Measurements from ENCODE around the gene KRT34. TPM values are rescaled to one million over a fixed set of nuclear protein-coding genes. Genes with fewer than 3 reads are reported as not detected.

KRT34 gene
- total RNA-seq, 1 donor: 11.2 TPM

DNA sequence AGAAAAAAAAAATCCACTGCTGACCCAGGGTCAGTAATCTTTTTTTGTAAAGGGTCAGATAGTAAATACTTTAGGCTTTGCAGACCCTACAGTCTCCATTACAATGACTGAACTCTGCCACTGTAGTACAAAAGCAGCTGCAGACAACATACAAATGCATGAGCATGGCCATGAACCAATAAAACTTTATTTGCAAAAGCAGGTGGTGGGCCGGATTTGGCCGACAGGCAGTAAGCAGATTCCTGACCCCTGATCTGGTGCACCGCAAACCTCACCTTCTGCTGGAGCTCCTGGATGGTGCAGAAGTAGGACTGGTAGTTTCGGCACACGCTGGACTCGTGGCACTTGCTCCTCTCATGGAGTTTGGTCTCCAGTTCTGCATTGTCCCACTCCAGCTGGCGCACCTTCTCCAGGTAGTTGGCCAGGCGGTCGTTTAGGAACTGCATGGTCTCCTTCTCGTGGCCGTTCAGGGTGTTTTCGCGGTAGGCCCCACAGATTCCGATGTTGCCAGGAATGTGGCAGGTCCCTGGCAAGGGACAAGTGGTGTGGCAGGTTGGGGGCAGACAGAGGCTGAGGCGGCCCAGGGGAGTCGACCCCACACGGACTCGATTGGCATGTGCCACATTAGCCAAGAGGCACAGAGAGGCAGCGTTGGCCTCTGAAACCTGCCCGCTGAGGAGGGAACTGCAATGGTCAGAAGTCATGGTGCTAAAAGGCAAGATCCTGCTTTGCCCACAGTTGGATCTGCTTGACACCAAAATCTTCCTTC lies 29.1 kb upstream of the KRT34 start:
- Histone ChIP-seq H3K27ac (ENCODE audit: low read depth, low read length) (no peak overlapping the region), H3K4me3 (ENCODE audit: insufficient read depth, low read length) (no peak overlapping the region), H3K36me3 (ENCODE audit: insufficient read depth, low read length) (no peaks in the 10 kb centered on the region), H3K27me3 (ENCODE audit: insufficient read depth, low read length) (no peaks in the 10 kb centered on the region), H2AFZ (ENCODE audit: low read length) (no peak overlapping the region), H3K4me1 (ENCODE audit: insufficient read depth, low read length) (peaks cover 17% of the 10 kb centered on the region), H3K4me2 (ENCODE audit: insufficient read depth, low read length) (no peak overlapping the region), H3K79me2 (ENCODE audit: insufficient read depth, low read length) (no peaks in the 10 kb centered on the region), H3K9me3 (ENCODE audit: low read depth, low read length) (no peaks in the 10 kb centered on the region), H4K20me1 (ENCODE audit: insufficient read depth, low read length) (no peaks in the 10 kb centered on the region)
- DNase-seq (ENCODE audit: insufficient read length, low spot score, missing footprints): no peak
- TF ChIP-seq, protein P1, sequence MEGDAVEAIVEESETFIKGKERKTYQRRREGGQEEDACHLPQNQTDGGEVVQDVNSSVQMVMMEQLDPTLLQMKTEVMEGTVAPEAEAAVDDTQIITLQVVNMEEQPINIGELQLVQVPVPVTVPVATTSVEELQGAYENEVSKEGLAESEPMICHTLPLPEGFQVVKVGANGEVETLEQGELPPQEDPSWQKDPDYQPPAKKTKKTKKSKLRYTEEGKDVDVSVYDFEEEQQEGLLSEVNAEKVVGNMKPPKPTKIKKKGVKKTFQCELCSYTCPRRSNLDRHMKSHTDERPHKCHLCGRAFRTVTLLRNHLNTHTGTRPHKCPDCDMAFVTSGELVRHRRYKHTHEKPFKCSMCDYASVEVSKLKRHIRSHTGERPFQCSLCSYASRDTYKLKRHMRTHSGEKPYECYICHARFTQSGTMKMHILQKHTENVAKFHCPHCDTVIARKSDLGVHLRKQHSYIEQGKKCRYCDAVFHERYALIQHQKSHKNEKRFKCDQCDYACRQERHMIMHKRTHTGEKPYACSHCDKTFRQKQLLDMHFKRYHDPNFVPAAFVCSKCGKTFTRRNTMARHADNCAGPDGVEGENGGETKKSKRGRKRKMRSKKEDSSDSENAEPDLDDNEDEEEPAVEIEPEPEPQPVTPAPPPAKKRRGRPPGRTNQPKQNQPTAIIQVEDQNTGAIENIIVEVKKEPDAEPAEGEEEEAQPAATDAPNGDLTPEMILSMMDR (IDR thresholded peaks at IDR 0.05; ENCODE audit: extremely low read depth, low read depth, low read length): no peak

DNA sequence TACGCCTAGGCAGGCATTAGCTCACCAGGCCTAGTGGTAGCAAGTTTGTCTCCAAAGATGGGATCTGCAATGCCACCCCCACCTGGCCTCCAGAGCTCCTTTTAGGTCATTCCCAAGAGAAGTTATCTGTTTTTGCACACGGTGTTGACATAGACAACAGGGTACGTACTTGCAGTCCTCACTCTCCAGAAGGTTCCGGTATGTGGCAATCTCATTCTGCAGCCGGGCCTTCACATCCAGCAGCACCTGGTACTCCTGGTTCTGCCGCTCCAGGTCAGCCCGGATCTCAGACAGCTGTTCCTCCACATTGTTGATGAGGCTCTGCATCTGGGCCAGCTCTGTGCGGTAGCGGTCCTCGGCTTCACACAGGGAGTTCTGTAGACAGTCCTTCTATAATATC lies 25.1 kb upstream of the KRT34 start:
- Histone ChIP-seq H3K4me2 (ENCODE audit: insufficient read depth, low read length) (no peak overlapping the region), H3K36me3 (ENCODE audit: insufficient read depth, low read length) (no peaks in the 10 kb centered on the region), H3K27ac (ENCODE audit: low read depth, low read length) (no peak overlapping the region), H2AFZ (ENCODE audit: low read length) (no peak overlapping the region), H3K27me3 (ENCODE audit: insufficient read depth, low read length) (no peaks in the 10 kb centered on the region), H4K20me1 (ENCODE audit: insufficient read depth, low read length) (no peaks in the 10 kb centered on the region), H3K79me2 (ENCODE audit: insufficient read depth, low read length) (no peaks in the 10 kb centered on the region), H3K9me3 (ENCODE audit: low read depth, low read length) (no peaks in the 10 kb centered on the region), H3K4me3 (ENCODE audit: insufficient read depth, low read length) (no peak overlapping the region), H3K4me1 (ENCODE audit: insufficient read depth, low read length) (peaks cover 32% of the 10 kb centered on the region)
- no peak for DNase-seq (ENCODE audit: insufficient read length, low spot score, missing footprints)
- TF ChIP-seq, protein P1 (IDR thresholded peaks at IDR 0.05; ENCODE audit: extremely low read depth, low read depth, low read length): no peak

DNA sequence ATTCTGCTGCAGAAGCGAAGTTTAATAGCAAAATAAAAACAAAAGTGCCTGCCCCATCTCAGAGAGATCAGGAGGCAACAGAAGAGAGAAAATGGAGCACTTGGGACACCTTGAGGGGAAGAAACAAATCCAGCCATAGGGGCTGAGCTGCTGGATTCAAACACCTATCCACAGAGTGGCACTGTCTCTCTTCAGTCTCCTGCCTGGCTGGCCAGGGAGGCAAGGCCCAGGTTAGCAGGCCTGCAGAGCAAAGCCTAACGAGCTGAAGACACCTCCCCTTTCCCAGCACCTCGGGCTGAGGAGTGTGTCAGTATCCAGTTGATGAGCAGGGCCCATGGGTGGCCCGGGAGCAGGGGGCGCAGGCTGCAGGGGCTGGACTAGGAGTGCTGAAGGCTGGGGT lies 24.1 kb upstream of the KRT34 start:
- Histone ChIP-seq H3K36me3 (ENCODE audit: insufficient read depth, low read length) (no peaks in the 10 kb centered on the region), H3K27ac (ENCODE audit: low read depth, low read length) (no peak overlapping the region), H3K4me2 (ENCODE audit: insufficient read depth, low read length) (no peak overlapping the region), H4K20me1 (ENCODE audit: insufficient read depth, low read length) (no peaks in the 10 kb centered on the region), H3K27me3 (ENCODE audit: insufficient read depth, low read length) (no peaks in the 10 kb centered on the region), H3K4me1 (ENCODE audit: insufficient read depth, low read length) (peaks cover 38% of the 10 kb centered on the region), H3K79me2 (ENCODE audit: insufficient read depth, low read length) (no peaks in the 10 kb centered on the region), H2AFZ (ENCODE audit: low read length) (peak overlapping the region; percentile 37), H3K4me3 (ENCODE audit: insufficient read depth, low read length) (no peak overlapping the region), H3K9me3 (ENCODE audit: low read depth, low read length) (no peaks in the 10 kb centered on the region)
- no peak for DNase-seq (ENCODE audit: insufficient read length, low spot score, missing footprints)
- TF ChIP-seq, protein P1 (IDR thresholded peaks at IDR 0.05; ENCODE audit: extremely low read depth, low read depth, low read length): peak; percentile 14

DNA sequence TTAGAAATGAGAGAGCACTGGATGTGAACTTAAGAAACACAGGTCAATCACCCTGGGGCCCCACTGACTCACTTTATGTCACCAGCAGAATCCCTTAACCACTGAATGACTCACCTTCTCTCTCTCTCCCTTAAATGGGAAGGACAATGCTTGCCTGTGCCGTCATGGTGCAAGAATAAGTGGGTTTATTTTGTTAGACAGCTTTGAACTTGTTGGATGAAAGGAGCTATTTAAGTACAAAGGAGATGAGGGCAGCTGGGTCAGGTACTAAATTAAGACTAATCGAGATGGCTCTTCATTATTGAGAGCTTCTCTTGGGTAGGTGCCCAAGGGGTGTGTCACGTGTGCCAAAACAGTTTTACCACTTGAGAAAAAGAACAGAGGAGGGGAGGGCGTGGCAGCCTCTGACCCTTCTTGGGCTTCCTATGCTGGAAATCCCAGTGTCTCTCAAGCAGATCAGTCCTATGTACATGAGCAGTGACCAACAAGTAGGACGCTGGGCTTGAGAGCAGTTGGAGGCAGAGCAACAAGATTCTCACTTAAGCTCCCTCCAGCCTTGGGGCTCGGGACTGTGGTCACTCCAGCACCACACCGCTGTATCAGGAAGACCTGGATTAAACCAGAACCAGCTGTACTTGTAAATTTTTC lies 22.0 kb upstream of the KRT34 start:
- TF ChIP-seq, protein P1 (IDR thresholded peaks at IDR 0.05; ENCODE audit: extremely low read depth, low read depth, low read length): no peak
- Histone ChIP-seq H4K20me1 (ENCODE audit: insufficient read depth, low read length) (no peaks in the 10 kb centered on the region), H3K27ac (ENCODE audit: low read depth, low read length) (peak overlapping the region; percentile 92), H3K79me2 (ENCODE audit: insufficient read depth, low read length) (no peaks in the 10 kb centered on the region), H3K4me2 (ENCODE audit: insufficient read depth, low read length) (peak overlapping the region; percentile 50), H2AFZ (ENCODE audit: low read length) (peak overlapping the region; percentile 7), H3K4me3 (ENCODE audit: insufficient read depth, low read length) (peak overlapping the region; percentile 21), H3K4me1 (ENCODE audit: insufficient read depth, low read length) (peaks cover 38% of the 10 kb centered on the region), H3K9me3 (ENCODE audit: low read depth, low read length) (no peaks in the 10 kb centered on the region), H3K27me3 (ENCODE audit: insufficient read depth, low read length) (no peaks in the 10 kb centered on the region), H3K36me3 (ENCODE audit: insufficient read depth, low read length) (no peaks in the 10 kb centered on the region)
- DNase-seq (ENCODE audit: insufficient read length, low spot score, missing footprints): peak; percentile 96

All from osteoblast (primary cell).